Lower lobe of right lung (tissue), 2 donors: Measurements from ENCODE around the gene CDC45. TPM values are rescaled to one million over a fixed set of nuclear protein-coding genes. Genes with fewer than 3 reads are reported as not detected.

ENCODE experiments used
- ATAC-seq, 2 donors: fragments of 200-7000 bp; cut with Tn5 transposase; one replicate each; pipeline ENCODE4 v1.9.1; 2020 to 2022; ENCODE audit warnings: mild to moderate bottlenecking in 2 of 2, moderate library complexity in 2 of 2
- DNase-seq: peaks from one replicate; pipeline ENCODE4 v3.0.0-alpha.2; 2020
- H3K27ac ChIP-seq: fragments of 200-600 bp; one replicate; pipeline ENCODE4 v1.8.0; 2022
- H3K27me3 ChIP-seq: fragments of 200-600 bp; one replicate; pipeline ENCODE4 v1.8.0; 2022; ENCODE audit warnings: low read depth
- H3K36me3 ChIP-seq: fragments of 200-600 bp; one replicate; pipeline ENCODE4 v1.8.0; 2022; ENCODE audit warnings: mild to moderate bottlenecking
- H3K4me1 ChIP-seq: fragments of 200-600 bp; one replicate; pipeline ENCODE4 v1.8.0; 2022
- H3K4me3 ChIP-seq: fragments of 200-600 bp; one replicate; pipeline ENCODE4 v1.8.0; 2022; ENCODE audit warnings: mild to moderate bottlenecking
- H3K9me3 ChIP-seq: fragments of 200-600 bp; one replicate; pipeline ENCODE4 v1.8.0; 2022
- intact Hi-C: fragments of 100-400 bp; cut with DNase I; formaldehyde crosslinking; loops from one replicate; pipeline ENCODE4 v1.11.0; 2022
- total RNA-seq: library from RNA; stranded (reverse); fragmentation: NEBNext Ultra II Directional; extraction: Animal tissue kit (Norgen Biotek cat#: 25700); gene quantifications from one replicate; pipeline ENCODE4 v1.2.1, GENCODE V29; 2021
- TF ChIP-seq, protein P1 (sequence below): fragments of 200-600 bp; IDR thresholded peaks from one replicate; pipeline ENCODE4 v1.8.0; 2022; ENCODE audit warnings: antibody characterized with exemption, mild to moderate bottlenecking
- donor health status: DM: no; HTN: yes; CAD: no; lungs with severe emphysema.

The CDC45 gene
- total RNA-seq, 1 donor from 2014 or later: 1.4 TPM

DNA sequence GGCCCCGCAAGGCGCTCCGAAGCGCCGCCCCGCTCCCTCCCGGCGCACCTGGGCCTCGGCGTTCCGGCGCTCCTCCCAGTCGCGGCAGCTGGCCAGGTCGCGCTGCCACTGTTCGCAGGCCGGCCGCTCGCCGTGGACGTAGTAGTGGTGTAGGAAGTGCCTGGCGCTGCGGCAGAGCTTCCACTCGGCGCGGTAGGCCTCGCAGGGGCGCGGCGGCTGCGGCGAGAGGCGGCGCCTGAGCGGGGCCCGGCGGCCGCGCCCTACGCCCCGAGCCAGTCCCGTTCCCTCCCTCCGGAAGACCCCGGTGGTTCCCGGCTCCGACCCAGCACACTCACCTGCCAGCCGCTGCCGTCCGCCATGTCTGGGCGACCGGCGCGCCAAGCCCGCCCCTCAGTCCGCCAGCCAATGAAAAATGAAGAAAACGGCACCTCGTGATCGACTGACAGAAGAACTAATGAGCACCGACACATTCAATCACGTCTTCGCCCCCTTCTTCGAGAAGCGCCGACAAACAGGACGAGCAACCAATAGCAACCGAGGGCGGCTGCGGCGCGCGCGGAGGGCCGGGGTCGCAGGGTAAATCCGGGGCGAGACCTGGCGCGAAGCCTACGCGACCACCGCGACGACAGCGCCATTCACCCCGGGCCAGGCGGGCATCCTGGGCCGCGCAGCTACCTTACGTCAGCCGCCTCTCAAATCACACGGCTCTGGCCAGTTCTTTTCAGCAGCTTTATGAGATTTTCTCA lies 32.2 kb upstream of the CDC45 start, which contains the start of gene C22orf39:
C22orf39 (minus strand) TSS at position 382 of the 746 bp plus-strand sequence; CDS start at position 359, 23 bp downstream.
- Histone ChIP-seq H3K4me1 (peaks cover 33% of the 10 kb centered on the region), H3K4me3 (peak within 1 kb of the TSS; percentile 76), H3K9me3 (no peaks in the 10 kb centered on the region), H3K36me3 (peaks cover 39% of the 10 kb centered on the region), H3K27me3 (no peaks in the 10 kb centered on the region), H3K27ac (peak within 1 kb of the TSS; percentile 89)
- TF ChIP-seq, protein P1, sequence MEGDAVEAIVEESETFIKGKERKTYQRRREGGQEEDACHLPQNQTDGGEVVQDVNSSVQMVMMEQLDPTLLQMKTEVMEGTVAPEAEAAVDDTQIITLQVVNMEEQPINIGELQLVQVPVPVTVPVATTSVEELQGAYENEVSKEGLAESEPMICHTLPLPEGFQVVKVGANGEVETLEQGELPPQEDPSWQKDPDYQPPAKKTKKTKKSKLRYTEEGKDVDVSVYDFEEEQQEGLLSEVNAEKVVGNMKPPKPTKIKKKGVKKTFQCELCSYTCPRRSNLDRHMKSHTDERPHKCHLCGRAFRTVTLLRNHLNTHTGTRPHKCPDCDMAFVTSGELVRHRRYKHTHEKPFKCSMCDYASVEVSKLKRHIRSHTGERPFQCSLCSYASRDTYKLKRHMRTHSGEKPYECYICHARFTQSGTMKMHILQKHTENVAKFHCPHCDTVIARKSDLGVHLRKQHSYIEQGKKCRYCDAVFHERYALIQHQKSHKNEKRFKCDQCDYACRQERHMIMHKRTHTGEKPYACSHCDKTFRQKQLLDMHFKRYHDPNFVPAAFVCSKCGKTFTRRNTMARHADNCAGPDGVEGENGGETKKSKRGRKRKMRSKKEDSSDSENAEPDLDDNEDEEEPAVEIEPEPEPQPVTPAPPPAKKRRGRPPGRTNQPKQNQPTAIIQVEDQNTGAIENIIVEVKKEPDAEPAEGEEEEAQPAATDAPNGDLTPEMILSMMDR: no peak
- intact Hi-C loops: no loop called here
- ATAC-seq: peak; percentile 96 to 98
- DNase-seq: peak; percentile 90

DNA sequence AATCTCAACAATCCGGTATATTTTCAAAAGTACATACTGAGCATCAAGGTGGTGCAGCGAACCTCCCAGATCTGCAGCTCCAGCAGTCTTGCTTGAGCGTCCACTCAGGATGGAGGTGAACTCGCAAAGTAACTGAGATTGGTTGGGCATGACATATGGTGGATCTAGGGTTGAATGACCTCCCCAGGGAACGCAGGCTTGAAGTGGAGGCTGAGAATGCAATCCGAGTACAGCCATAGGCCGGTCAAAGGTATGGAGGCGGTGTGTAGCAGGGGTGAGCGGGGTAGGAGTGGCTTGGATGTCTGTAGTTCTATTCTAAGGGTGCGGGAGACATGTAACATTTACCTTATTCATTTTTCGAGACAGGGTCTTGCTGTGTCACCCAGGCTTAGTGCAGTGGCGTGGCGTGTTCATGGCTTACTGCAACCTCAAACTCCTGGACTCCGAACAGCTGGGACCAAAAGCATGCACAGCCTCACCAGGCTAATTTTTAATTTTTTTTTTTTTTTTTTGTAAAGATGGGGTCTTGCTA lies 31.6 kb upstream of the CDC45 start:
- intact Hi-C loops: no loop called here
- ATAC-seq (peak; percentile 50 to 68), DNase-seq (no peak)
- Histone ChIP-seq H3K36me3 (peaks cover 41% of the 10 kb centered on the region), H3K27ac (peak overlapping the region; percentile 89), H3K4me1 (peaks cover 33% of the 10 kb centered on the region), H3K4me3 (peak overlapping the region; percentile 76), H3K27me3 (no peaks in the 10 kb centered on the region), H3K9me3 (no peaks in the 10 kb centered on the region)
- TF ChIP-seq, protein P1: no peak

DNA sequence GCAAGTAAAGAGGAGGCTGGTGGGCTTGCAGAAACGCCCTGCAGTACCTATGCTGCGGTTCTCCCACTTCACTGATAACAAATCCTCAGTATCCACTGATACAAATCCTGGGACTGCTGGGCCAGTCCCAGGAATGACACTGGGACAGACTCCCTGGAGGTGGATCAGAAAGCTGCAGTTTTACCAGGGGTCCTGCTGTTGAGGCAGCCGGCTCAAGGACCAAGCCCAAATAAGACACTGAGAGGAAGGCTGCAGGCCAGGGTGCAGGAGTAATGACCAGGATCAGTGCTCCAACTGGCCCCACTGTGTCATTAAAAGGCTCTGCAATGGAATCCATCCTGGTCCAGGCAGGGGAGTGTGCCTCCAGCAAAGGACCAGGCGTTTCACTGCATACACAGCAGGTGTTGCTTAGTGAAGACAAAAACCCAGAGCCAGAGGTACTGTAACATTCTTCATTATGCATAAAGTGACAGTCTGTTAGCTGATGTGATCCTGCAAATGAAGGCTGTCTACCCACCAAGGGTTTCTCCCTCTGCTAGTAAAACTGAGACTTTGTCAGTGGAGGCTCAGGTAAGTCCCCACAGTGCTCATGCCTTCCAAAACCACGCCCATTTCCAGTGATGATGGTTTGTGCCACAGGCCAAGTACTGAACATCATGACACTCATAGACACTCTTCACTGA lies 30.8 kb upstream of the CDC45 start:
- no peak for ATAC-seq
- Histone ChIP-seq H3K4me1 (peaks cover 30% of the 10 kb centered on the region), H3K4me3 (no peak overlapping the region), H3K9me3 (no peaks in the 10 kb centered on the region), H3K36me3 (peaks cover 42% of the 10 kb centered on the region), H3K27ac (no peak overlapping the region), H3K27me3 (no peaks in the 10 kb centered on the region)
- TF ChIP-seq, protein P1: no peak
- no peak for DNase-seq
- intact Hi-C loops: no loop called here

DNA sequence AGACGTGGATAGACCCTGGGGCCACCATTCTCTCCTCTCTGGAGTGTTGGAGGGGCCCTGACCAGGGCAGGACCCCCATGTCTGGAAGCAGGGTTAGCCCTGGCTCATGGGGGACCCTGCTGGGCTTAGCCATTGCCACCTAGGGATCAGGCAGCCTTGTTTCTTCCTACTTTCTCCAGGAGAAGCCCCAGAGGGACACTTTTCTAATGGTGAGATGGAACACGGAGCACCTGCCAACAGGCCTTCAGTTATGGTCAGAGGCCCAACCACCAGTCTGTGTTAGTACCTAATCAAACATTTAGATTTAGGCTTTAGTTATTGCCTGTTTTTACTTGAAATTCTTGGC lies 30.3 kb upstream of the CDC45 start:
- H3K36me3 ChIP-seq: peaks cover 42% of the 10 kb centered on the region
- H3K9me3 ChIP-seq: no peaks in the 10 kb centered on the region
- no peaks in the 10 kb centered on the region for H3K27me3 ChIP-seq
- no peak overlapping the region for H3K4me3 ChIP-seq
- H3K4me1 ChIP-seq: peaks cover 29% of the 10 kb centered on the region
- intact Hi-C loops: no loop called here
- DNase-seq (no peak), ATAC-seq (no peak)
- TF ChIP-seq, protein P1: no peak
- no peak overlapping the region for H3K27ac ChIP-seq

DNA sequence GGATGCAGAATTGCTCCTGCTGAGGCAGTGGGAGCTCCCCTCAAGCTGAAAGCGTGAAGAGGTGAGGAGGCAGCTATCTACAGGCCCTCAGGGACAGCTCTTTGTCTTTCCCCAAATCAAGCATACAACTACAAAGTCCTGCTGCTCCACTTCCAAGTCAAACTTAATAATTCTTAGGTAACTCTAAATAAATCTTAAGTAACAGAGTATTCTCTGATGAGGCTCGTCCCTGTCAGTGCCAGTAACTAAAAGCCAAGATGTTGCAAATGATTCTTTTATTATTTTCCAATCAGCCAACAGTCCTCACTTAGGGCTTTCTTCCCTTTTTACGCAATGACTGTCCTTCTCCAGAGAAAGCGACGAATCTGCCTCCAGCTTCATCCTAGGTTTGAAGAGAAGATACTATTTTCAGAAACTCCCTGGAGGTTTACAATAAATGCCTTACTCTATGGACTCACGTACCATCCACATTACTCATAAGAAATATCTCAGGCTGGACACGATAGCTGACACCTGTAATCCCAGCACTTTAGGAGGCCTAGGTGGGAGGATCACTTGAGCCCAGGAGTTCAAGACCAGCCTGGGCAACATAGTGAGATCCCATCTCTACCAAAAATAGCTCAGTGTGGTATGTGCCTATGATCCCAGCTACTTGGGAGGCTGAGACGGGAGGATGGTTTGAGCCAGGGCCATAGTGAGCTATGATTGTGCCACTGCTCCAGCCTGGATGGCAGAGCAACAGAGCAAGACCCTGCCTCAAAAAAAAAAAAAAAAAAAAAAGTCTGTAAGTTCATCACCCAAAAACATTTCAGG lies 29.2 kb upstream of the CDC45 start:
- no peak overlapping the region for H3K27ac ChIP-seq
- TF ChIP-seq, protein P1: no peak
- H3K36me3 ChIP-seq: peaks cover 53% of the 10 kb centered on the region
- peaks cover 25% of the 10 kb centered on the region for H3K4me1 ChIP-seq
- no peaks in the 10 kb centered on the region for H3K27me3 ChIP-seq
- intact Hi-C loops: no loop called here
- DNase-seq (no peak), ATAC-seq (no peak)
- no peak overlapping the region for H3K4me3 ChIP-seq
- no peaks in the 10 kb centered on the region for H3K9me3 ChIP-seq
